HepG2 (cell line): ENCODE measurements around the gene CACNB4. TPM values are rescaled to one million over a fixed set of nuclear protein-coding genes. Genes with fewer than 3 reads are reported as not detected.
"Not testable (repeated sequence)": the region's sequence is repeated elsewhere in the genome, so short reads cannot be mapped to it uniquely, and the experiment has no call there.

Source experiments
- ATAC-seq: fragments of 200-7000 bp; cut with Tn5 transposase; 3 replicates; pipeline ENCODE4 v1.9.1; 2020; ENCODE audit warnings: mild to moderate bottlenecking, moderate library complexity
- BruUV-seq: library from RNA; stranded (reverse); fragments of 400-500 nt; replicated peaks from 2 replicates; lab custom pipeline; 2021; lab: Mats Ljungman, UMichigan
- CTCF ChIA-PET: fragments of 300-600 bp; formaldehyde crosslinking; extraction: SDS; loops from one replicate; lab custom pipeline; 2021; ENCODE audit warnings: low total read pairs, inconsistent platforms, low intra/inter-chr PET ratio; lab: Yijun Ruan, JAX
- POLR2A ChIA-PET: fragments of 350-600 bp; sonication (Branson Sonifier 250); formaldehyde crosslinking; loops from one replicate; lab custom pipeline; 2020; ENCODE audit warnings: antibody characterized with exemption, inconsistent platforms; lab: Yijun Ruan, JAX
- DNase-seq: peaks from one replicate; pipeline ENCODE4 v3.0.0-alpha.2; 2015; ENCODE audit warnings: low spot score
- FAIRE-seq: peaks from 3 replicates; lab custom pipeline; 2011; peaks lifted over from hg19 to GRCh38; lab: Jason Lieb, UNC
- H2AFZ ChIP-seq: one replicate; pipeline ENCODE4 v1.6.1; 2011; ENCODE audit warnings: low read length, inconsistent platforms
- H3K27ac ChIP-seq: fragments of 300-600 bp; 3 replicates; pipeline ENCODE4 v1.8.0; 2011; ENCODE audit warnings: mixed run types, mild to moderate bottlenecking, mixed read lengths, low read length, inconsistent platforms; ENCODE audit not compliant: insufficient read depth; ENCODE audit errors: extremely low read length
- H3K27me3 ChIP-seq, 2 experiments: fragments of 200-600 bp in 1 of 2; 2 replicates in 1 of 2; 3 replicates in 1 of 2; pipeline versions ENCODE4 v1.6.0 to v1.8.0; 2011; ENCODE audit warnings: low read length in 2 of 2, mild to moderate bottlenecking in 2 of 2, moderate library complexity in 2 of 2, inconsistent platforms in 1 of 2; ENCODE audit not compliant: insufficient read depth in 2 of 2, control insufficient read depth in 1 of 2
- H3K36me3 ChIP-seq, 2 experiments: fragments of 200-600 bp in 1 of 2; replicated peaks in 1 of 2; 2 replicates in 1 of 2; 3 replicates in 1 of 2; pipeline versions ENCODE4 v1.5.1 to v1.8.0; 2011; ENCODE audit warnings: low read length in 2 of 2, inconsistent platforms in 1 of 2; ENCODE audit not compliant: insufficient read depth in 2 of 2, control insufficient read depth in 1 of 2
- H3K4me1 ChIP-seq: 2 replicates; pipeline ENCODE4 v1.5.1; 2012; ENCODE audit warnings: low read length, inconsistent platforms; ENCODE audit not compliant: insufficient read depth
- H3K4me2 ChIP-seq: 2 replicates; pipeline ENCODE4 v1.6.0; 2011; ENCODE audit warnings: low read depth, low read length, inconsistent platforms
- H3K4me3 ChIP-seq, 3 experiments: fragments of 200-600 bp in 1 of 3; sonication (generic), shearing (Covaris generic) in 1 of 3; replicated peaks in 1 of 3; 2 replicates each; pipeline ENCODE4 v1.5.1; 2011 to 2016; ENCODE audit warnings: low read length in 3 of 3, inconsistent platforms in 2 of 3, low read depth in 2 of 3, mild to moderate bottlenecking in 2 of 3, control low read depth in 1 of 3, mixed read lengths in 1 of 3; ENCODE audit not compliant: insufficient read depth in 1 of 3
- H3K79me2 ChIP-seq: one replicate; pipeline ENCODE4 v1.6.1; 2011; ENCODE audit warnings: low read length, inconsistent platforms; ENCODE audit not compliant: insufficient read depth
- H3K9ac ChIP-seq: 2 replicates; pipeline ENCODE4 v1.6.0; 2011; ENCODE audit warnings: mild to moderate bottlenecking, low read depth, low read length, inconsistent platforms; ENCODE audit not compliant: insufficient read depth
- H3K9me3 ChIP-seq: 2 replicates; pipeline ENCODE4 v1.5.1; 2012; ENCODE audit warnings: mild to moderate bottlenecking, low read length
- H4K20me1 ChIP-seq: 2 replicates; pipeline ENCODE4 v1.6.0; 2011; ENCODE audit warnings: inconsistent platforms, mild to moderate bottlenecking, low read length, moderate library complexity; ENCODE audit not compliant: insufficient read depth
- AGO1 ChIP-seq: fragments of 200-400 bp; formaldehyde crosslinking; IDR thresholded peaks from 2 replicates; pipeline ENCODE4 v1.6.1; 2017; ENCODE audit warnings: mild to moderate bottlenecking, low read depth, low read length, moderate library complexity; ENCODE audit not compliant: poor library complexity, severe bottlenecking
- ARHGAP35 ChIP-seq: sonication (generic); formaldehyde crosslinking; IDR thresholded peaks from 2 replicates; pipeline ENCODE4 v1.9.0; 2022; ENCODE audit warnings: mild to moderate bottlenecking, inconsistent platforms, moderate library complexity, missing genetic modification reagents, borderline replicate concordance
- CBX2 ChIP-seq, 2 experiments: fragments of 200-600 bp in 1 of 2; sonication (generic); formaldehyde crosslinking in 1 of 2; IDR thresholded peaks; 2 replicates each; pipeline versions ENCODE4 v1.7.0 to v1.8.1; 2018 to 2022; ENCODE audit warnings: low read depth in 2 of 2, low read length in 1 of 2, mild to moderate bottlenecking in 1 of 2, missing genetic modification reagents in 1 of 2
- MAFF ChIP-seq: IDR thresholded peaks from 2 replicates; pipeline ENCODE4 v1.6.1; 2011; ENCODE audit warnings: low read depth, low read length, improper control_type of control experiment
- MAFK ChIP-seq, 2 experiments: IDR thresholded peaks in 1 of 2; conservative IDR thresholded peaks in 1 of 2; 2 replicates each; pipeline ENCODE4 v1.6.1; 2011; ENCODE audit warnings: improper control_type of control experiment in 2 of 2, low read length in 2 of 2
- MBNL3 ChIP-seq: fragments of 250-450 bp; sonication (Bioruptor Pico); conservative IDR thresholded peaks from 2 replicates; pipeline ENCODE4 v1.8.0; 2022; ENCODE audit warnings: mild to moderate bottlenecking, inconsistent platforms
- WGBS: methylation state at CpG from one replicate; pipeline ENCODE4 v1.1.6; 2017; ENCODE audit warnings: low lambda C conversion rate; 5-methylcytosine and 5-hydroxymethylcytosine counted together
- in situ Hi-C: cut with HindIII; loops from 2 replicates; pipeline ENCODE4 v1.10.0; 2017; ENCODE audit warnings: low pct_unique_long_range_greater_than_20kb; ENCODE audit not compliant: extremely low pct_ligation_motif_present
- intact Hi-C: fragments of 100-400 bp; cut with micrococcal nuclease; formaldehyde crosslinking; loops from one replicate; pipeline ENCODE4 v1.10.0; 2022; ENCODE audit not compliant: unreplicated experiment
- polyA plus RNA-seq, 8 experiments: library from polyadenylated mRNA; depleted of rRNA in 3 of 8; stranded (reverse) in 7 of 8; unstranded in 1 of 8; fragments of >200 nt; fragmentation: Illumina TruSeq in 4 of 8; extraction: Trizol in 4 of 8; gene quantifications; 2 replicates each; pipeline versions ENCODE4 v1.2.1 to v1.2.3, GENCODE V29; 2011 to 2016; ENCODE audit warnings: low read depth in 4 of 8, missing spikeins in 1 of 8, mixed read lengths in 1 of 8; ENCODE audit not compliant: insufficient read depth in 1 of 8
- total RNA-seq, 5 experiments: library from RNA; depleted of rRNA; stranded (reverse); fragments of >200 nt; fragmentation: Illumina TruSeq; extraction: Trizol; gene quantifications; 2 replicates each; pipeline ENCODE4 v1.2.3, GENCODE V29; 2016; ENCODE audit warnings: low read depth in 1 of 5
- TF ChIP-seq, protein P1 (sequence below): sonication (generic); formaldehyde crosslinking; IDR thresholded peaks from 2 replicates; pipeline ENCODE4 v1.5.0; 2020; ENCODE audit warnings: mild to moderate bottlenecking, missing genetic modification reagents
- TF ChIP-seq, protein P2 (sequence below): IDR thresholded peaks from 2 replicates; pipeline ENCODE4 v1.6.1; 2016; ENCODE audit warnings: missing compliant biosample characterization, missing genetic modification reagents, borderline replicate concordance

The CACNB4 gene
- total and polyA plus RNA-seq, 2 of the 13 experiments (the other 11 are each of a cell fraction or from before 2014, with no cell fraction given), result 5.1 to 14.3 TPM

DNA sequence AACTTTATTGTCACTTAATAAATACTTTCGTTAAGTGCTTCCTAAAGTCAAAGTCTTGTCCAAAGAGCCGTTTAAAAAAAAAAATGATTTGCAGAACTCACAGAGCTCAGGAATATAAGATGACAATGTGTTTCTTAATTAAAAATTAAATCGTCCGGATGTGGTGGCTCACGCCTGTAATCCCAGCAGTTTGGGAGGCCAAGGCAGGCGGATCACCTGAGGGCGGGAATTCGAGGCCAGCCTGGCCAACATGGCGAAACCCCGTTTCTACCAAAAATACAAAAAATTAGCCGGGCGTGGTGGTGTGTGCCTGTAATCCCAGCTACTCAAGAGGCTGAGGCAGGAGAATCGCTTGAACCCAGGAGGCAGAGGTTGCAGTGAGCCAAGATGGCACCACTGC, 8.3 kb upstream of the CACNB4 start:
- H2AFZ ChIP-seq; H3K27ac ChIP-seq; BruUV-seq; POLR2A ChIA-PET; ATAC-seq; H3K4me2 ChIP-seq; H3K36me3 ChIP-seq; H3K9me3 ChIP-seq; DNase-seq; H3K79me2 ChIP-seq; H4K20me1 ChIP-seq; intact Hi-C loops; CTCF ChIA-PET; H3K4me3 ChIP-seq; H3K4me1 ChIP-seq; in situ Hi-C loops; FAIRE-seq; H3K9ac ChIP-seq; TF ChIP-seq CBX2 (CRISPR knock-in tag; IDR thresholded peaks at IDR 0.05; ENCODE audit: low read depth): not testable (repeated sequence)
- H3K27me3 ChIP-seq, result peaks cover 0 to 16% of the 10 kb centered on the region in 2 experiments; a peak in 3 of 5 replicates
- 0 out of 2 replicates have a peak, but pooled peaks have one; percentile 52 for TF ChIP-seq CBX2 (IDR thresholded peaks at IDR 0.05; ENCODE audit: low read depth, low read length)
- WGBS, result 45% methylated on average over 13 of the region's 13 CpGs

DNA sequence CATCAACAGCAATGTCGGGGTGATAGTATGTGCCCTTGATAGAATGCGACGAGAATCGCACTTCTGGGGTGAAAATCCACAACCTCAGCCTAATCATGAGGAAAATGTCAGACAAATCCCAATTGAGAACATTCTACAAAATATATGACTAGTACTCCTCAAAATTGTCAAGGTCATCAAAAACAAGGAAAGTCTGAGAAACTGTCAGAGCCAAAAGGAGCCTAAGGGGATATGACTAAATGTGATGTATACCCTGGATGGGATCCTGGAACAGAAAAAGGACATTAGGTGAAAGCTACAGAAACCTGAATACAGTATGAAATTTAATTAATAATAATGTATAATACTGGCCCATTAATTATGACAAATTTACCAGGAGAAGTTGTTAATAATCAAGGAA, 7.6 kb upstream of the CACNB4 start:
- H3K9me3 ChIP-seq, result no peaks in the 10 kb centered on the region
- no peak overlapping the region for H3K4me2 ChIP-seq
- ATAC-seq (no peak), FAIRE-seq (no peak), DNase-seq (no peak)
- no peaks in the 10 kb centered on the region for H3K4me1 ChIP-seq
- H3K36me3 ChIP-seq, result no peaks in the 10 kb centered on the region
- no peak overlapping the region for H3K27ac ChIP-seq
- intact Hi-C loops, result no loop called here
- TF ChIP-seq MBNL3 (CRISPR knock-in tag), result no peak
- TF ChIP-seq, protein P1, sequence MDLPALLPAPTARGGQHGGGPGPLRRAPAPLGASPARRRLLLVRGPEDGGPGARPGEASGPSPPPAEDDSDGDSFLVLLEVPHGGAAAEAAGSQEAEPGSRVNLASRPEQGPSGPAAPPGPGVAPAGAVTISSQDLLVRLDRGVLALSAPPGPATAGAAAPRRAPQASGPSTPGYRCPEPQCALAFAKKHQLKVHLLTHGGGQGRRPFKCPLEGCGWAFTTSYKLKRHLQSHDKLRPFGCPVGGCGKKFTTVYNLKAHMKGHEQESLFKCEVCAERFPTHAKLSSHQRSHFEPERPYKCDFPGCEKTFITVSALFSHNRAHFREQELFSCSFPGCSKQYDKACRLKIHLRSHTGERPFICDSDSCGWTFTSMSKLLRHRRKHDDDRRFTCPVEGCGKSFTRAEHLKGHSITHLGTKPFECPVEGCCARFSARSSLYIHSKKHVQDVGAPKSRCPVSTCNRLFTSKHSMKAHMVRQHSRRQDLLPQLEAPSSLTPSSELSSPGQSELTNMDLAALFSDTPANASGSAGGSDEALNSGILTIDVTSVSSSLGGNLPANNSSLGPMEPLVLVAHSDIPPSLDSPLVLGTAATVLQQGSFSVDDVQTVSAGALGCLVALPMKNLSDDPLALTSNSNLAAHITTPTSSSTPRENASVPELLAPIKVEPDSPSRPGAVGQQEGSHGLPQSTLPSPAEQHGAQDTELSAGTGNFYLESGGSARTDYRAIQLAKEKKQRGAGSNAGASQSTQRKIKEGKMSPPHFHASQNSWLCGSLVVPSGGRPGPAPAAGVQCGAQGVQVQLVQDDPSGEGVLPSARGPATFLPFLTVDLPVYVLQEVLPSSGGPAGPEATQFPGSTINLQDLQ (CRISPR knock-in tag), result no peak
- TF ChIP-seq, protein P2, sequence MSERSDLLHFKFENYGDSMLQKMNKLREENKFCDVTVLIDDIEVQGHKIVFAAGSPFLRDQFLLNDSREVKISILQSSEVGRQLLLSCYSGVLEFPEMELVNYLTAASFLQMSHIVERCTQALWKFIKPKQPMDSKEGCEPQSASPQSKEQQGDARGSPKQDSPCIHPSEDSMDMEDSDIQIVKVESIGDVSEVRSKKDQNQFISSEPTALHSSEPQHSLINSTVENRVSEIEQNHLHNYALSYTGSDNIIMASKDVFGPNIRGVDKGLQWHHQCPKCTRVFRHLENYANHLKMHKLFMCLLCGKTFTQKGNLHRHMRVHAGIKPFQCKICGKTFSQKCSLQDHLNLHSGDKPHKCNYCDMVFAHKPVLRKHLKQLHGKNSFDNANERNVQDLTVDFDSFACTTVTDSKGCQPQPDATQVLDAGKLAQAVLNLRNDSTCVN (CRISPR knock-in tag), result no peak
- peak; percentile 91 to 92 for TF ChIP-seq MAFK (conservative IDR thresholded peaks at IDR 0.05 in 1 of 2, IDR thresholded peaks at IDR 0.05 in 1 of 2; ENCODE audit: low read length in 2 of 2)
- no peak for TF ChIP-seq AGO1
- TF ChIP-seq ARHGAP35 (CRISPR knock-in tag), result no peak
- peak; percentile 91 for TF ChIP-seq MAFF
- TF ChIP-seq, all 625 proteins: peak for 2
- Histone ChIP-seq H3K9ac (no peak overlapping the region), H3K27me3 (peaks cover 2 to 20% of the 10 kb centered on the region in 2 experiments; a peak in 3 of 5 replicates), H4K20me1 (no peaks in the 10 kb centered on the region), H3K4me3 (no peak overlapping the region), H2AFZ (no peak overlapping the region), H3K79me2 (no peaks in the 10 kb centered on the region)
- CTCF ChIA-PET, result no interaction called here
- no TSS peak for BruUV-seq
- in situ Hi-C loops, result no loop called here
- 42% methylated on average over 4 of the region's 4 CpGs for WGBS
- POLR2A ChIA-PET, result no interaction called here
